ENCODE measurements around the gene IL4.

DNA sequence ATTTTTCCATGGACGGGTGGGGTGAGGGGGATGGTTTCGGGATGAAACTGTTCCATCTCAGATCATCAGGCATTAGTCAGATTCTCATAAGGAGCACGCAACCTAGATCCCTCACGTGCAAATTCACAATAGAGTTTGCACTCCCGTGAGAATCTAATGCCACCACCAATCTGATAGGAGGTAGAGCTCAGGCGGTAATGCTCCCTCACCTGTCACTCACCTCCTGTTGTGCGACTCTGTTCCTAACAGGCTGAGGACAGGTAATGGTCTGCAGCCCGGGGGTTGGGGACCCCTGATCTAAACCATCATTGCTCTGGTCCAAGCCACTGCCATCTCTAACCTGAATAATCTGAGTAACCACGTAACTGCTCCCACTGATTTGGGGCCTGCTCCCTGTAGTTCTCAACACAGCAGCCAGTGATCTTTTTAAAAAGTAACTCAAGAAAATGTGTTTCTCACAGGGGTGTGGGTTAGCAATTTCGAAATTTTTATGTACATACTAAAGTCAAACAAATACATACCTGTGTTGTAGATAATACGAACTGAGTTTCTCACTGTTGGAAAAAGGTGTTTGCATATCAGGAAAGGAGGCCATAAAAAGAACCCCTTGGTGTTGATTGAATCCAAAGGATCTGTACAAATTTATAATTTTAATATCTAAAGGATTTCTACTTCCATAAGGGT lies 27.1 kb upstream of the IL4 start:
- TF ChIP-seq POLR2A (IDR thresholded peaks at IDR 0.05; ENCODE audit: extremely low read depth, insufficient read length): no peak
- TF ChIP-seq, protein P1, sequence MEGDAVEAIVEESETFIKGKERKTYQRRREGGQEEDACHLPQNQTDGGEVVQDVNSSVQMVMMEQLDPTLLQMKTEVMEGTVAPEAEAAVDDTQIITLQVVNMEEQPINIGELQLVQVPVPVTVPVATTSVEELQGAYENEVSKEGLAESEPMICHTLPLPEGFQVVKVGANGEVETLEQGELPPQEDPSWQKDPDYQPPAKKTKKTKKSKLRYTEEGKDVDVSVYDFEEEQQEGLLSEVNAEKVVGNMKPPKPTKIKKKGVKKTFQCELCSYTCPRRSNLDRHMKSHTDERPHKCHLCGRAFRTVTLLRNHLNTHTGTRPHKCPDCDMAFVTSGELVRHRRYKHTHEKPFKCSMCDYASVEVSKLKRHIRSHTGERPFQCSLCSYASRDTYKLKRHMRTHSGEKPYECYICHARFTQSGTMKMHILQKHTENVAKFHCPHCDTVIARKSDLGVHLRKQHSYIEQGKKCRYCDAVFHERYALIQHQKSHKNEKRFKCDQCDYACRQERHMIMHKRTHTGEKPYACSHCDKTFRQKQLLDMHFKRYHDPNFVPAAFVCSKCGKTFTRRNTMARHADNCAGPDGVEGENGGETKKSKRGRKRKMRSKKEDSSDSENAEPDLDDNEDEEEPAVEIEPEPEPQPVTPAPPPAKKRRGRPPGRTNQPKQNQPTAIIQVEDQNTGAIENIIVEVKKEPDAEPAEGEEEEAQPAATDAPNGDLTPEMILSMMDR (IDR thresholded peaks at IDR 0.05; ENCODE audit: low read depth, low read length): no peak
- TF ChIP-seq, protein P2, sequence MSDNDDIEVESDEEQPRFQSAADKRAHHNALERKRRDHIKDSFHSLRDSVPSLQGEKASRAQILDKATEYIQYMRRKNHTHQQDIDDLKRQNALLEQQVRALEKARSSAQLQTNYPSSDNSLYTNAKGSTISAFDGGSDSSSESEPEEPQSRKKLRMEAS (IDR thresholded peaks at IDR 0.05; ENCODE audit: low read depth, low read length): no peak
